NCI-H524 treated with DMSO at 0.1 percent for 48 hours (cell line): ENCODE data around the gene USP17L17.
"Not testable (repeated sequence)": the region's sequence is repeated elsewhere in the genome, so short reads cannot be mapped to it uniquely, and the experiment has no call there.

Experiments
- DNase-seq: peaks from one replicate; lab custom pipeline; 2025; lab: John Stamatoyannopoulos, UW

USP17L17 gene

GRCh38 chr4:9243579-9243978 is at the start of gene USP17L17:
USP17L17 (plus strand) TSS chr4:9243879; CDS start chr4:9243879, 0 bp downstream.
- not testable (repeated sequence) for DNase-seq

- not testable (repeated sequence) for DNase-seq
These were observed 33.3 kb upstream of the USP17L17 start, which contains the start of gene USP17L10 for GRCh38 chr4:9210357-9210756. USP17L10 (plus strand) TSS chr4:9210657; CDS start chr4:9210657, 0 bp downstream.

- DNase-seq, result not testable (repeated sequence)
These were observed 29.0 kb upstream of the USP17L17 start for GRCh38 chr4:9214701-9215100.

- not testable (repeated sequence) for DNase-seq
These were observed 28.6 kb upstream of the USP17L17 start, which contains the start of gene USP17L11 for GRCh38 chr4:9215105-9215504. USP17L11 (plus strand) TSS chr4:9215405; CDS start chr4:9215405, 0 bp downstream.

- DNase-seq, result not testable (repeated sequence)
These were observed 23.8 kb upstream of the USP17L17 start, which contains the start of gene USP17L12 for GRCh38 chr4:9219852-9220251. USP17L12 (plus strand) TSS chr4:9220152; CDS start chr4:9220152, 0 bp downstream.

GRCh38 chr4:9224596-9224995 is 19.1 kb upstream of the USP17L17 start, which contains the start of gene USP17L13:
USP17L13 (plus strand) TSS chr4:9224896; CDS start chr4:9224896, 0 bp downstream.
- DNase-seq, result not testable (repeated sequence)

- DNase-seq, result not testable (repeated sequence)
These were observed 13.4 kb upstream of the USP17L17 start for GRCh38 chr4:9230249-9230648.

GRCh38 chr4:9234085-9234484 is 9.6 kb upstream of the USP17L17 start, which contains the start of gene USP17L15:
USP17L15 (plus strand) TSS chr4:9234385; CDS start chr4:9234385, 0 bp downstream.
- DNase-seq, result not testable (repeated sequence)

GRCh38 chr4:9238461-9238860 is 5.2 kb upstream of the USP17L17 start:
- not testable (repeated sequence) for DNase-seq

- DNase-seq, result not testable (repeated sequence)
These were observed 4.4 kb downstream of the USP17L17 start, which contains the start of gene USP17L18 for GRCh38 chr4:9247953-9248680. USP17L18 (plus strand) TSS chr4:9248630; CDS start chr4:9248630, 0 bp downstream.

GRCh38 chr4:9253078-9253477 is 9.4 kb downstream of the USP17L17 start, which contains the start of gene USP17L19:
USP17L19 (plus strand) TSS chr4:9253378; CDS start chr4:9253378, 0 bp downstream.
- DNase-seq, result not testable (repeated sequence)

GRCh38 chr4:9257824-9258223 is 14.1 kb downstream of the USP17L17 start, which contains the start of gene USP17L20:
USP17L20 (plus strand) TSS chr4:9258124; CDS start chr4:9258124, 0 bp downstream.
- DNase-seq, result not testable (repeated sequence)

- DNase-seq, result not testable (repeated sequence)
These were observed 18.9 kb downstream of the USP17L17 start, which contains the start of gene USP17L21 for GRCh38 chr4:9262572-9262971. USP17L21 (plus strand) TSS chr4:9262872; CDS start chr4:9262872, 0 bp downstream.

- not testable (repeated sequence) for DNase-seq
These were observed 23.6 kb downstream of the USP17L17 start, which contains the start of gene USP17L22 for GRCh38 chr4:9267319-9267718. USP17L22 (plus strand) TSS chr4:9267619; CDS start chr4:9267619, 0 bp downstream.

- not testable (repeated sequence) for DNase-seq
These were observed 28.0 kb downstream of the USP17L17 start for GRCh38 chr4:9271719-9272118.
